K562 (cell line): ENCODE measurements around the gene ZFYVE28. TPM values are rescaled to one million over a fixed set of nuclear protein-coding genes. Genes with fewer than 3 reads are reported as not detected.
A peak's percentile ranks its signal among the peaks of the same experiment; 100 is the strongest.

Experiments used
- ATAC-seq: fragments of 200-7000 bp; cut with Tn5 transposase; 3 replicates; pipeline ENCODE4 v1.9.1; 2020; ENCODE audit warnings: moderate library complexity
- BruUV-seq: library from RNA; stranded (reverse); fragments of 400-500 nt; replicated peaks from 2 replicates; lab custom pipeline; 2021; lab: Mats Ljungman, UMichigan
- CTCF ChIA-PET: fragments of 300-600 bp; formaldehyde crosslinking; extraction: SDS; loops from one replicate; lab custom pipeline; 2021; ENCODE audit warnings: low intra/inter-chr PET ratio; lab: Yijun Ruan, JAX
- POLR2A ChIA-PET: fragments of 300-600, 350-650 bp; sonication (Branson Sonifier 250); formaldehyde crosslinking; extraction: SDS; loops from one replicate; lab custom pipeline; 2021; ENCODE audit warnings: antibody characterized with exemption, inconsistent platforms; lab: Yijun Ruan, JAX
- DNase-seq, 4 experiments: peaks; one replicate each; pipeline versions ENCODE4 v3.0.0 to v3.0.0-alpha.2; 2011 to 2018; ENCODE audit warnings: low spot score in 3 of 4, mixed read lengths in 3 of 4; ENCODE audit errors: extremely low read depth in 1 of 4
- FAIRE-seq: peaks from 2 replicates; lab custom pipeline; 2011; peaks lifted over from hg19 to GRCh38; lab: Jason Lieb, UNC
- H2AFZ ChIP-seq: 2 replicates; pipeline ENCODE4 v1.6.0; 2011; ENCODE audit warnings: low read depth, low read length, control low read depth, inconsistent platforms
- H3K27ac ChIP-seq: fragments of 200-600 bp; 3 replicates; pipeline ENCODE4 v1.8.0; 2011; ENCODE audit warnings: low read depth, mild to moderate bottlenecking, control low read depth, inconsistent platforms, low read length, moderate library complexity, mixed read lengths; ENCODE audit errors: extremely low read depth
- H3K27me3 ChIP-seq, 2 experiments: fragments of 300-600 bp in 1 of 2; 2 replicates in 1 of 2; 3 replicates in 1 of 2; pipeline versions ENCODE4 v1.6.0 to v1.8.0; 2011; ENCODE audit warnings: inconsistent platforms in 2 of 2, low read length in 2 of 2, mild to moderate bottlenecking in 1 of 2, mixed read lengths in 1 of 2, moderate library complexity in 1 of 2; ENCODE audit not compliant: control insufficient read depth in 2 of 2, insufficient read depth in 2 of 2
- H3K36me3 ChIP-seq: fragments of 300-600 bp; 3 replicates; pipeline ENCODE4 v1.8.0; 2011; ENCODE audit warnings: mild to moderate bottlenecking, low read length, inconsistent platforms; ENCODE audit not compliant: control insufficient read depth, insufficient read depth
- H3K4me1 ChIP-seq, 2 experiments: fragments of 200-600 bp in 1 of 2; replicated peaks in 1 of 2; 2 replicates in 1 of 2; 3 replicates in 1 of 2; pipeline versions ENCODE4 v1.5.1 to v1.8.0; 2011; ENCODE audit warnings: inconsistent platforms in 2 of 2, low read length in 2 of 2, mild to moderate bottlenecking in 1 of 2, mixed read lengths in 1 of 2, moderate library complexity in 1 of 2; ENCODE audit not compliant: control insufficient read depth in 2 of 2, insufficient read depth in 2 of 2
- H3K4me2 ChIP-seq: 2 replicates; pipeline ENCODE4 v1.6.1; 2011; ENCODE audit warnings: low read length, control low read depth, inconsistent platforms, mixed read lengths; ENCODE audit not compliant: insufficient read depth
- H3K4me3 ChIP-seq: fragments of 200-600 bp; sonication (generic), shearing (Covaris generic); 2 replicates; pipeline ENCODE4 v1.5.1; 2016; ENCODE audit warnings: control low read depth, inconsistent platforms
- H3K79me2 ChIP-seq: fragments of 200-600 bp; 3 replicates; pipeline ENCODE4 v1.8.0; 2011; ENCODE audit warnings: low read length, inconsistent platforms; ENCODE audit not compliant: control insufficient read depth, insufficient read depth
- H3K9ac ChIP-seq, 2 experiments: 2 replicates each; pipeline versions ENCODE4 v1.6.0 to v1.6.1; 2011; ENCODE audit warnings: low read depth in 2 of 2, low read length in 2 of 2, control low read depth in 1 of 2, inconsistent platforms in 1 of 2, mild to moderate bottlenecking in 1 of 2, mixed read lengths in 1 of 2; ENCODE audit not compliant: insufficient read depth in 1 of 2
- H3K9me1 ChIP-seq: one replicate; pipeline ENCODE4 v1.6.0; 2011; ENCODE audit warnings: inconsistent platforms, mild to moderate bottlenecking, low read length, moderate library complexity; ENCODE audit not compliant: control insufficient read depth, insufficient read depth
- H3K9me3 ChIP-seq: replicated peaks from 2 replicates; pipeline ENCODE4 v1.5.1; 2011; ENCODE audit warnings: low read depth, low read length, inconsistent platforms; ENCODE audit not compliant: control insufficient read depth, insufficient read depth
- H4K20me1 ChIP-seq: replicated peaks from 2 replicates; pipeline ENCODE4 v1.6.1; 2011; ENCODE audit warnings: low read length, inconsistent platforms, mixed read lengths; ENCODE audit not compliant: control insufficient read depth, insufficient read depth
- BRF2 ChIP-seq: IDR thresholded peaks from 3 replicates; pipeline ENCODE4 v1.6.1; 2011; ENCODE audit warnings: borderline replicate concordance, mild to moderate bottlenecking; ENCODE audit not compliant: insufficient read length, insufficient read depth
- ZNF699 ChIP-seq: fragments of 250-450 bp; sonication (Bioruptor Pico); IDR thresholded peaks from 2 replicates; pipeline ENCODE4 v1.8.0; 2021; ENCODE audit warnings: mild to moderate bottlenecking, moderate library complexity; ENCODE audit not compliant: insufficient replicate concordance
- WGBS: fragments of 100-300 bp; shearing (Covaris generic); methylation state at CpG from one replicate; pipeline ENCODE4 v1.1.6; 2016; ENCODE audit warnings: low coverage, mixed read lengths; ENCODE audit not compliant: insufficient coverage; ENCODE audit errors: missing lambda C conversion rate; 5-methylcytosine and 5-hydroxymethylcytosine counted together
- in situ Hi-C: fragments of 300-500 bp; cut with MboI; formaldehyde crosslinking; loops from 4 replicates; pipeline ENCODE4 v1.15.0; 2018; ENCODE audit warnings: inconsistent platforms, mixed read lengths
- intact Hi-C: fragments of 100-400 bp; cut with micrococcal nuclease; formaldehyde crosslinking; loops from 2 replicates; pipeline ENCODE4 v1.14.2; 2022
- polyA plus RNA-seq, 8 experiments: library from polyadenylated mRNA; depleted of rRNA in 4 of 8; stranded (reverse) in 5 of 8; unstranded in 3 of 8; fragments of >200 nt; fragmentation: Nextera tagmentation in 2 of 8; fragmentation: Illumina TruSeq in 1 of 8; extraction: Ambion mirVana in 2 of 8; extraction: Trizol in 1 of 8; gene quantifications; 2 replicates each; pipeline versions ENCODE4 v1.2.1 to v1.2.3, GENCODE V29; 2011 to 2014; ENCODE audit warnings: inconsistent platforms in 1 of 8, missing spikeins in 1 of 8
- total RNA-seq, 7 experiments: library from RNA; depleted of rRNA in 6 of 7; stranded (reverse); fragments of >200 nt in 6 of 7; fragmentation: Illumina TruSeq in 2 of 7; extraction: Trizol in 2 of 7; gene quantifications; 2 replicates each; pipeline versions ENCODE4 v1.2.1 to v1.2.3, GENCODE V29; 2011 to 2021; ENCODE audit warnings: low replicate concordance in 1 of 7
- TF ChIP-seq, protein P1 (sequence below): fragments of 450-650 bp; IDR thresholded peaks from 2 replicates; pipeline ENCODE4 v1.7.0; 2016; ENCODE audit warnings: borderline replicate concordance
- TF ChIP-seq, protein P2 (sequence below): fragments of 250-450 bp; sonication (Bioruptor Pico); IDR thresholded peaks from 2 replicates; pipeline ENCODE4 v1.8.0; 2021; ENCODE audit warnings: moderate library complexity, mild to moderate bottlenecking, inconsistent platforms
- TF ChIP-seq, protein P3 (sequence below): sonication (generic); formaldehyde crosslinking; IDR thresholded peaks from 2 replicates; pipeline ENCODE4 v1.8.0; 2022; ENCODE audit warnings: mild to moderate bottlenecking, missing genetic modification reagents
- TF ChIP-seq, protein P4 (sequence below): sonication (generic); IDR thresholded peaks from 2 replicates; pipeline ENCODE4 v1.6.1; 2016

Gene ZFYVE28
- total and polyA plus RNA-seq, 9 of the 15 experiments (the other 6 are each of a cell fraction or from before 2014, with no cell fraction given): 1.3 to 24.8 (median 8.9) TPM

- no peak for ATAC-seq
Observed at GRCh38 chr4:2359591-2360395, 58.7 kb downstream of the ZFYVE28 start.

More at GRCh38 chr4:2359591-2360395, 58.7 kb downstream of the ZFYVE28 start:
- peaks cover 11 to 62% of the 10 kb centered on the region in 2 experiments; a peak in 4 of 5 replicates for H3K4me1 ChIP-seq
- H3K36me3 ChIP-seq: no peaks in the 10 kb centered on the region
- H3K9me3 ChIP-seq: no peaks in the 10 kb centered on the region
- in situ Hi-C loops: no loop called here
- intact Hi-C loops: no loop called here
- no peak overlapping the region for H3K4me3 ChIP-seq
- H3K27me3 ChIP-seq: no peaks in the 10 kb centered on the region
- no peak for DNase-seq
- no peaks in the 10 kb centered on the region; the same call in 1 of the 2 replicates for H4K20me1 ChIP-seq
- H3K27ac ChIP-seq: no peak overlapping the region
- no TSS peak for BruUV-seq
- peaks cover 4% of the 10 kb centered on the region for H3K9me1 ChIP-seq
- no peak for TF ChIP-seq BRF2
- no peak for TF ChIP-seq ZNF699 (CRISPR knock-in tag)
- TF ChIP-seq, protein P1, sequence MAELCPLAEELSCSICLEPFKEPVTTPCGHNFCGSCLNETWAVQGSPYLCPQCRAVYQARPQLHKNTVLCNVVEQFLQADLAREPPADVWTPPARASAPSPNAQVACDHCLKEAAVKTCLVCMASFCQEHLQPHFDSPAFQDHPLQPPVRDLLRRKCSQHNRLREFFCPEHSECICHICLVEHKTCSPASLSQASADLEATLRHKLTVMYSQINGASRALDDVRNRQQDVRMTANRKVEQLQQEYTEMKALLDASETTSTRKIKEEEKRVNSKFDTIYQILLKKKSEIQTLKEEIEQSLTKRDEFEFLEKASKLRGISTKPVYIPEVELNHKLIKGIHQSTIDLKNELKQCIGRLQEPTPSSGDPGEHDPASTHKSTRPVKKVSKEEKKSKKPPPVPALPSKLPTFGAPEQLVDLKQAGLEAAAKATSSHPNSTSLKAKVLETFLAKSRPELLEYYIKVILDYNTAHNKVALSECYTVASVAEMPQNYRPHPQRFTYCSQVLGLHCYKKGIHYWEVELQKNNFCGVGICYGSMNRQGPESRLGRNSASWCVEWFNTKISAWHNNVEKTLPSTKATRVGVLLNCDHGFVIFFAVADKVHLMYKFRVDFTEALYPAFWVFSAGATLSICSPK: no peak
- TF ChIP-seq, protein P2, sequence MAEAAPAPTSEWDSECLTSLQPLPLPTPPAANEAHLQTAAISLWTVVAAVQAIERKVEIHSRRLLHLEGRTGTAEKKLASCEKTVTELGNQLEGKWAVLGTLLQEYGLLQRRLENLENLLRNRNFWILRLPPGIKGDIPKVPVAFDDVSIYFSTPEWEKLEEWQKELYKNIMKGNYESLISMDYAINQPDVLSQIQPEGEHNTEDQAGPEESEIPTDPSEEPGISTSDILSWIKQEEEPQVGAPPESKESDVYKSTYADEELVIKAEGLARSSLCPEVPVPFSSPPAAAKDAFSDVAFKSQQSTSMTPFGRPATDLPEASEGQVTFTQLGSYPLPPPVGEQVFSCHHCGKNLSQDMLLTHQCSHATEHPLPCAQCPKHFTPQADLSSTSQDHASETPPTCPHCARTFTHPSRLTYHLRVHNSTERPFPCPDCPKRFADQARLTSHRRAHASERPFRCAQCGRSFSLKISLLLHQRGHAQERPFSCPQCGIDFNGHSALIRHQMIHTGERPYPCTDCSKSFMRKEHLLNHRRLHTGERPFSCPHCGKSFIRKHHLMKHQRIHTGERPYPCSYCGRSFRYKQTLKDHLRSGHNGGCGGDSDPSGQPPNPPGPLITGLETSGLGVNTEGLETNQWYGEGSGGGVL (CRISPR knock-in tag): no peak
- TF ChIP-seq, protein P3, sequence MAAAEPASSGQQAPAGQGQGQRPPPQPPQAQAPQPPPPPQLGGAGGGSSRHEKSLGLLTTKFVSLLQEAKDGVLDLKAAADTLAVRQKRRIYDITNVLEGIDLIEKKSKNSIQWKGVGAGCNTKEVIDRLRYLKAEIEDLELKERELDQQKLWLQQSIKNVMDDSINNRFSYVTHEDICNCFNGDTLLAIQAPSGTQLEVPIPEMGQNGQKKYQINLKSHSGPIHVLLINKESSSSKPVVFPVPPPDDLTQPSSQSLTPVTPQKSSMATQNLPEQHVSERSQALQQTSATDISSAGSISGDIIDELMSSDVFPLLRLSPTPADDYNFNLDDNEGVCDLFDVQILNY (CRISPR knock-in tag): no peak
- TF ChIP-seq, protein P4, sequence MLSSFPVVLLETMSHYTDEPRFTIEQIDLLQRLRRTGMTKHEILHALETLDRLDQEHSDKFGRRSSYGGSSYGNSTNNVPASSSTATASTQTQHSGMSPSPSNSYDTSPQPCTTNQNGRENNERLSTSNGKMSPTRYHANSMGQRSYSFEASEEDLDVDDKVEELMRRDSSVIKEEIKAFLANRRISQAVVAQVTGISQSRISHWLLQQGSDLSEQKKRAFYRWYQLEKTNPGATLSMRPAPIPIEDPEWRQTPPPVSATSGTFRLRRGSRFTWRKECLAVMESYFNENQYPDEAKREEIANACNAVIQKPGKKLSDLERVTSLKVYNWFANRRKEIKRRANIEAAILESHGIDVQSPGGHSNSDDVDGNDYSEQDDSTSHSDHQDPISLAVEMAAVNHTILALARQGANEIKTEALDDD: no peak
- TF ChIP-seq, all 486 proteins: peak for 0
- Histone ChIP-seq H2AFZ (no peak overlapping the region), H3K9ac (peak overlapping the region in 1 of 2 experiments; percentile 4; a peak in 1 of 4 replicates), H3K79me2 (peaks cover 37% of the 10 kb centered on the region), H3K4me2 (no peak overlapping the region)
- CTCF ChIA-PET: no interaction called here
- POLR2A ChIA-PET: interaction anchor here (0.6 to 0.8 kb wide), 3 partner anchors 26 to 102 kb away, joined by 3 read pairs; no protein-coding TSS in a partner anchor
- no peak for FAIRE-seq
- WGBS: 89% methylated on average over 24 of the region's 24 CpGs
